Pulmonary artery endothelial cell (primary cell): ENCODE results near the gene PLCH1. TPM values are rescaled to one million over a fixed set of nuclear protein-coding genes. Genes with fewer than 3 reads are reported as not detected.

Experiments used
- DNase-seq: peaks from one replicate; pipeline ENCODE4 v3.0.0-alpha.2; 2011; ENCODE audit warnings: low read depth, low spot score
- total RNA-seq: library from RNA; depleted of rRNA; stranded (reverse); fragments of >200 nt; gene quantifications from 2 replicates; pipeline ENCODE4 v1.2.3, GENCODE V29; 2014

The PLCH1 gene
- total RNA-seq, 1 donor from 2014 or later = 0.07 TPM

DNA sequence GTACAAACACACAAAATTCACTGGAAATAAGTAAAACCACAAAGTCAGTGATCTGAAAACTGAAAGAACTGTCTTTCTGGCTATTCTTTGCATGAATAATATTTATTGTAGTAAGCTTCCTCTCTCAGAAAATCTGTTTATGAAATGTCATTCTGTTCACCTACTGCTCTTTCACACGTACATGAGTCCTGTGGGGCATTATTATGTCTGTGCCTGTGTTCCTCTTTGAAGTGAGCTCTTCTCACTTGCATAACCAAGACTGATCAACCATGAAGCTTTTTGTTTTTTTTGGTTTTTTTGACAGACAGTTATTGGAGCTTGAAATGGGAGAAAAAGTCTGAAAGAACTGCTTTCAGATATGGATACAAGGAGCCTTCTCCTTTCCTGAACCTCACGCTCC lies 195.8 kb downstream of the PLCH1 start:
- no peak for DNase-seq

DNA sequence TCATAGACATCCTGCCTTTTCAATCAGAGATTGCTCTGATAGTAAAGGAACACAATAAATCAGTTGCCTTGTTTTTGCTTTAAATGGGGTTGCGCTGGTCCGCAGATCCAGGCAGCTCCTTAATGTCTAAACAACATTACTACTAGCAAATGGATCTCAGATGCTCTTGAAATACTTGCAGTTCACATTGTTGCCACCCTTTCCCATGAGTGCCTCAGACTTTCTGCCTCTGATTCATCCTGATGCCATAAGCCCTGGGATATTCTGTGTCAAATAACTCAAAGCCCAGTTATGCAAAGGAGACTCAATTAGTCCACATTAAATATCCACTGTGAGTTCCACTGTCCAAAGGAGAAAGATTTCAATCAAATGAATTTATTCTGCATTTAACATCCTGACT lies 196.7 kb downstream of the PLCH1 start:
- no peak for DNase-seq

DNA sequence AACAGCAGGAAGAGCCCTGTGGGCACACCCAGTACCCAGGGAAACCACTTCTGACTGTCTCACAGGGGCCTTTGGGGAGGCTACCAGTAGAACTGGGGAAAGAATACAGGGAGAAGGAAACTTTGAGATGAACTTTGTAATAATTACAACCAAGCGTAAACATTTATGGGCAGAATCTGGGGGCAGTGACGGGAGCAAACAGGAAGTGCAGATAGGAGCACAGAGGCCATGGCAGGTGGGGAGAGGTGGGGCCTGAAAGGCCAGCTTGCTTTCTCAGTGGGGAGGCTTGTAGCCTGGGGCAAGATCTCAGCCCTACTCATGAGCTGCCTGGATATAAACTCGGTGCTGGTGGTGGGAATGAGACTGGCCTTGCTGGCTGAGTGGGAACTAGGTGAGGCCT lies 209.8 kb downstream of the PLCH1 start:
- DNase-seq = no peak

DNA sequence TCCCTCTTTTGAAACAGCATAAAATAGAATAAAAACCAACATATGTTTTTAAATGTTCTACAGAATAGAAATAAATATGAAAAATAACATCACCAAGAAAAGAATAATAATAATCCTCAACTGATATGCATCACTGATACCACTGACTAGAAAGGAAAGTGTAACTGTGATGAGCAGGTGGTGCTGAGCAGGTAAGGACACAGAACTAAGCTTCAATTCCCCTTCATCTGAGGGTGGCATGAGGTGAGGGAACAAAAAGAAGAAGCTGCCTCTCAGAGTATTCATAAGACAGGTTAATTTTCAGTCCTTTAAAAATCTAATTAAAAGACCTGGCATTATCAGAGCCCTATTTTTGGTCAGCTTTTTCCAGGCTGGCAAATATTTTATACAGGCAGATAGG lies 216.3 kb downstream of the PLCH1 start:
- no peak for DNase-seq

DNA sequence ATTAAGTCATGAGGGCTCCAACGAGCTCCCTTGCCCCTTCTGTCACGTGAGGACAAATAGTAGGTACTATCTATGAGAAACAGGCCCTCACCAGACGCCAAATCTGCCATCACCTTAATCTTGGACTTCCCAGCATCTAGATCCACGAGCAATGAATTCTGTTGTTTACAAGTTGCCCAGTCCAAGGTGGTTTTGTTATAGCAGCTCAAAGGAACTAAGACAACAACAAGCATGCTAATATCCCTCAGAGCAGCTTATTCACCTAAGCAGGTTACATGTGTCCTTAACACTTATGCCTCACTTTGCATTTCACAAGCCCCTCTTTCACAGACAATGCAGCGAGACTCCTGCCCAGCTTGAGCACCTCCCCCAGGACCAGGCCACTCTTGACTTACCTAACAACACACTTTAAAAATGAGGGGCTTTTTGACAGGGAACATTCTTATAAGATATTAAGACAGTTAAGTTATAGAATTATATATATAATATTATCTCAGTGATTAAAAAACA lies 219.5 kb downstream of the PLCH1 start:
- no peak for DNase-seq

DNA sequence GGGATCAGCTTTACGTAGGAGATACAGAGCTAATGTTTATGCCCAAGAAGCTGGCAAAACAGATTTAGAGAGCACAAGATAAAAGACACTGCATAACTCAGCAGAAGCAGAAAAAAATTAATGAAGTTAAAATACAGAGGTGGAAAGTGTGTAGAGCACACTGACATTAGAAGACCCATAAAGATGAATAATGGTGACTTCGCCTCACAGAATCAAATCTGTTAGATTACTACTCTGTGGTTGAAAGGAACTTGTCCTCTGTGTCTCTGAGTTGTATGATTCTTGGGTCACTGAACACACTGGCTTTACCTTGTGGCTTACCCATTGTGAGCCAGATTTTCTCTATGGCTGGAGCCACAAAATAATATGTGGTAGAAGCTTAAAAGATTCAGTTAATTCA lies 224.4 kb downstream of the PLCH1 start:
- DNase-seq = no peak

DNA sequence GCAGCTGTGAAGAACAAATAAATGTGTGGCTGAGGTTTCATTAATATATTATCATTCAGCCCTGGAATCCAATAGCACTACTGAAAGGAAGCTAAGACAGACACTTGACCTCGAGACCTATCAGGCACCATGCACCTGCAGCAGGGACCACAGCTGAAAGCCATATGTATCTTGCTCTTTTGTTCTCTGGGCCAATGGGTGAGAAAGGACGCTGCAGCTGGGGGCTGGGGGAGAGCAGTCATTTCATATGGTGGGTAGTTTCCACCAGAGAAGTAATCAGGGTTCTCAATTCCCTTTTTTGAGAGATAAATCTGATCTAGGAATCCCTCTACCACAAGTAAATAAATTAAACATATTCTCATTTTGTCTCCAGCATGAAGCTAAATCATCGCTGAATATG lies 225.8 kb downstream of the PLCH1 start:
- DNase-seq = no peak

DNA sequence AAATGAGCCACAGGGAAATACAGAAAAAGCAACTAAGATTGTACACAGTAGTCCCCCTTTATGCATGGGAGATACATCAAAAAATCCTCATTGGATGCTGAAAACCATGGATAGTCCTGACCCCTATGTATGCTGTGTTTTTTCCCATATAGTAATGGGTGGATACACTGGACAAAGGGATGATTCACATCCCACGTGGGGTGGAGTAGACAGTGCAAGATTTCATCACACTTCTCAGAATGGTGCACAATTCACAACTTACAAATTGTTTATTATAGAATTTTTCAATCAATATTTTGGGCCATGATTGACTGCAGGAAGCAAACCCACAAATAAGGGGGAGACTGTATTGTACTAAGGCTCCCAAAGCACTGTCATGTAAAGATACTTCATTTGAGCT lies 227.0 kb downstream of the PLCH1 start:
- no peak for DNase-seq

DNA sequence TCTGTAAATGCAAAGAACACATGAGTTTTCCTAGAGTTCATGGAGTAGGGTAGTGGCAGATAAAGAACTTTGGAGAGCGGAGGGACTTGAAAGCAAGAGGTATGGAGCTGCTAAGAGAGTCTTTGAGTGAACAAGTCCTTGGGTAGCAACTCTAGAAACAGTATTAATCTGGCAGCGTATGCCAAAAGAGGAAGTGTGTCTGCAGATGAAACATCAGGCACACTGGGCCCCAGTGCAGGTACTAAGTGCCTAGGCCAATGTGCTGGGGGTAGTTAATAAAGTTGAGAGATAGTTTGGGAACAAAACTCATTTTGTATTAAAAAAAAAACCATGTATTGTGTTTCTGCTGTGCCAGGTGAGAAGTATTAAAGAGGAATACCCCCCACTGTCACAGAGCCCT lies 228.4 kb downstream of the PLCH1 start:
- DNase-seq = no peak

DNA sequence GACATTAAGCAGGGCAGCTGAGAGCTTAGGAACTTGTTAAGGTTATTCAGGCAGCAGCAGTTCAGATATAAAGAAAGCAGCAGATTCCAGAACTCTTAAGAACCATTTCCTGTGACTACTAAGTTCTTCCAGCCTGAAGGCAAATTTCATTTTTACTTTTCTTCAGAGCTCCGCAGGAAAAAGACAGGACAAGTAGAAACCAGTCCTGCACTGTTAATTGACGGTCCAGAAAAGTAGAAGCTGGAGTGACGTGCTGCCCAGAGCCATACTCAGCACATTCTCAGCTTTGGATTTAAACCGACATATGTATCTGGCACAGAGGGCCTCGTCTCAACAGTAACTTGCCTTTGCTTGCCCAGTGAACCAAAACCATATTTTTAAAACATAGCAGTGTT lies 232.0 kb downstream of the PLCH1 start:
- DNase-seq = no peak

DNA sequence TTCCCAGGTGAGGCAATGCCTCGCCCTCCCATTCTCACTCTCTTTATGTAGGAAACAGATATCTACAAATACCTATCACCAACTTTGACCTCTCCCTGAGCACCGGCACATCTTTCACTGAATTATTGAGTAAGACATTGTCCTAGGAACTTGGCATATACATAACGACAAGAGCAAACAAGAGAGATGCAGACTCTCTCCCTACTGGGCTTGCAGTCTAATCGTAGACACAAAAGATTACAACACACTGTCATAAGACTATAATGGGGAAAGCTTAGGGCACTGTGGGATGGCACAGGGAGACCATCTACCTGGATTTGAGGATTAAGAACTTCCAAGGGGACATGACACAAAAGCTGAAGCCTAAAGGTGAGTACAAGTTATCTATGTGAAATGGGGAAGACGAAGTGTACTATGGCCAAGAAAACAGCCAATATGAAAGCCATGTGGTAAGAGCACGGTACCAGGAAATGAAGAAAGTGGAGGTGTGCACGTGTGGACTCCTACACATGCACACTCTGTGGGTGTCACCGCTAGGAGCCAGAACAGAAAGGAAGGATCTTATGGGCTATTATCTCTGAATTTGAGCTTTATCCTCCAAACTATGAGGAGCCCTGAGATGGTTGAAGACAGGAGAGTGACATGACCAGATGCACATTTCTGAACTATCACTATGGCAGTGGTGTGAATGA lies 232.6 kb downstream of the PLCH1 start:
- DNase-seq = no peak

DNA sequence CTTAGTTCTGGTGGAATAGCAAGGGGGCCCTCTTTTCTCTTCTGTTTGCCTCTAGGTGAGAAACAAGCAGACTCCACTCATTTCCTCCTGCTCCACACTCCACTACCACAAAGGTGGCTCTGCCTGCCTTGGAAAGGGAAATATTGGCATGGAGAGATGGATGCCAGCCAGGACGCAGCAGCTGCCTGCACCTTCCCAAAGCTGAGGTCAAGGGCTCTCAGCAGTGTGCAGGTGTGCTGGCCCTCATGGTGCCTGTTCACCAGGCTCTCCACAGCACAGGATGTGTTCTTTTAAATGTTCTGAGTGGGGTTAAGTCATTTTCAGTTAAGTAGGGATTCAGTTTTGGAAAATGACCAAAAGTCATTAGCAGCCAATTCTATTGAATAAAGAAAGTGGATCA lies 240.2 kb downstream of the PLCH1 start:
- DNase-seq = no peak

DNA sequence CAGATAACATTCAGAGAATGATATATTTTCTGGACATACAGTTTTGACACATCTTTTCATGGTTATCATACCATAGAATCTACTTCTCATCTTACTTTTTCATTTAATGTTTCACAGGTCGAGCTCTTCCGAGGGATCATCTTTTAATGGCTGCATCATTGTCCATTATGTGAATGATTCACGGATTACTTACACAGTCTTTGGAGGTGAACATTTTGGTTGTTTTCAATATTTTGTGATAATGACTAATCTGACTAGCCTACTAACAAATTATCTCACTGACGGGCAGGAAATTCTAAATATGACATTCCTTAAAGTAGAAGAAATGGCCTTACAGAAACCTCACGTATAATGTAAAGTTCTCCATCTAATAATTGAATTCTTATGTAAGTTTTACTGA lies 242.2 kb downstream of the PLCH1 start:
- DNase-seq = no peak

DNA sequence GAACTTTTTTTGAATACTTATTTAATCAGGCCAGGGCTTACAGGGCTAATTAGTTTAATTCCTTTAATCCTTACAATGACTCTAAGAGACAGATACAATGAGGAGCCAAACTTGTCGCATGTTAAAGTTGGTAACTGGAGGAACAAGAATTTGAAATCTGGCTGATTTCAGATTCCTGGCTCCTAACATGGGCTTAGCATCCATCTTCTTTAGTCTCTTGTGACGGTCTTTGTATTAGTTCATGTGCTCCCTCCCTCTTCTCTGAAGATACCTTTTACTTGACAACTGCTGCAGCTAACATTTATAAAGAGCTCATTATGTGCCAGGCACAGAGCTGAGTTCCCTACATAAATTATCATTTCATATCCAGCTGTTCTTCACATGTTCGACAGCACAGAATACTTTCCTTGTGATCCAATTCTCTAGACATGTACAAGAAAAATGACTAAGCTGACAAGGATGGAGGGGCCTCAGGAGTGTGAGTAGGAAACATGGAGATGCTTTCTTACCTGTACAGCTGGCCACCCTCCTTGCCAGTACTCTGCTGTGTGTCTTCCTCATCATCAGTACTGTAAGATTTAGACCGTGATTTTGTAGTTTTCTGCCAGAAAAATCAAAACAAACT lies 244.6 kb downstream of the PLCH1 start:
- DNase-seq = no peak

DNA sequence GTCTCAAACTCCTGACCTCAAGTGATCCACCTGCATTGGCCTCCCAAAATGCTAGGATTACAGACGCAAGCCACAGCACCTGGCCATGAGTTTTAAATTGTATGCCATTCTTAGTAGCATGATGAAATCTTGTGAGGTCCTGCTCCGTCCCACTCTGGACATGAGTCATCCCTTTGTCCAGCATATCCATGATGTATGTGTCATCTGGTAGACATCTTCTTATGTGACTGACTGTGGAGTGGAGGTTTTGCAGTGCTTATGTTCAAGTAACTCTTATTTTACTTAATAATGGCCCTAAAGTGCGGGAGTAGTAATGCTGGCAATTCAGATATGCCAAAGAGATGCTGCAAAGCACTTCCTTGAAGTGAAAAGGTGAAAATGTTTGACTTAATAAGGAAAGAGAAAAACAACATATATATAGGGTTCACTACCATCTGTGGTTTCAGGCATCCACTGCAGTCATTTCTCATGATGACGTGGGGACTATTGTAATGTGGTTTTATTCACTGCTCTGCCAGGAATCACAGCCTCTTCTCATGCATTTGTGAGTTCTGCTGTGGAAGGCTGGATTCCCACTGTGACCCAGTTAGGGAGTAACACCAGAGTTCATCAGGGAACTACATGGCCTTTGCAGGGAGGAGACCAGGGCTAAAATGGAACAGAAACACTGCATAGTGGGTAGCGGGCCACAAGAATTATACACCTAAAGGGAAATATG lies 246.8 kb downstream of the PLCH1 start:
- no peak for DNase-seq

DNA sequence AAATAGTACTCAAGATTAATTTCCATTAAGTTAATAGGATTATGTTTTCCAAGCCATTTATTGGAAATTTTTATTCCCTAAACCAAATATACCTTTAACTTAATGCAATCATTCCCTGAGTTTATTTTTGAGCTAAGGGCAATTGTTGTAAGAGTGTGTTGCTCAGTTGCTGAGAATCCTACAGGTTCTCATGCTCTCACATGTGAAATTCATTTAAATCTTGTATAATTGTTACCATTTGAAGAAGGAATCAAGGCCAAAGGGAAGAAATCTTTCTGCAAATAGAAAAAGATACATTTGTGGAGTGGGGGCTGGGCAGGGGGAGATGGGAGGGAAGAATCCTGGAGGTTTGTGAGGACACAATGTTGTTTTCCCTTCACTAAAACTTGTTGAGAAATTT lies 248.7 kb downstream of the PLCH1 start:
- no peak for DNase-seq

DNA sequence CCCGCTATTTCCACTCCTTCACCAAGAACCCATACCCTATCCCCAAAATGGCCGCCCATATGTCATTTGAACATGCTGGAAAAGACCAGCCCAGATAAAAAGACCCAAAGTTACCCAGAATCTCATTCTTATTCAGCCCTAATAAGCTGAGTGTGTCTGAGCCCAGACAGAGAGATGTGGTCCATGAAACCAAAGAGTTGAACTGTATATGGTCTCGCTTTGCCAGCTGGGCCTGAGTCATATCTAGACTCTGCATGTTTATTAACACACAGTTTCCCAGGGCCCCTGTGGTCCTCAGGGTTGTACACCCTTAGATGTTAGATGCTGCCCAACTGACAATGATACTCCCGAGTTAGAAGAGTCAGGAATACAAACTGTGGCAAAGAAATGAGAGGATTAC lies 249.5 kb downstream of the PLCH1 start:
- DNase-seq = no peak

DNA sequence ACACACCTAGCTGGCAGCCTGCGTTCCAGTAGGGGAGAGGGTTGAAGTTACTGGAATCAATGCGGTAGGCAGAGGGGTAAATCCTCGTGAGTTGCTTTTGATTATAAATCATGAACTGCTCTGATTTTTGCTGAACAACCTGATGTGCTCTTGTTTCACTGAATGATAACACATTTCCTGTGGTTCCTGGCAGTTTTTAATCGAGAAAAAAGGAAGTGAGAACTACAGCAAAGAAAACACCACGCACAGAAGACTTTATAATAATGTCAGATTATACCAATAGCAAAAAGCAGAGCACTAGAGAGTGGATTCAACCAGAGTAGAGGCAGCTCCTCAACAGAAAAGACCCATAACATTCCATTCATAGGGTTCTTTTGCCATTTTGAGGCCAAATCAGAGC lies 250.5 kb downstream of the PLCH1 start:
- no peak for DNase-seq

DNA sequence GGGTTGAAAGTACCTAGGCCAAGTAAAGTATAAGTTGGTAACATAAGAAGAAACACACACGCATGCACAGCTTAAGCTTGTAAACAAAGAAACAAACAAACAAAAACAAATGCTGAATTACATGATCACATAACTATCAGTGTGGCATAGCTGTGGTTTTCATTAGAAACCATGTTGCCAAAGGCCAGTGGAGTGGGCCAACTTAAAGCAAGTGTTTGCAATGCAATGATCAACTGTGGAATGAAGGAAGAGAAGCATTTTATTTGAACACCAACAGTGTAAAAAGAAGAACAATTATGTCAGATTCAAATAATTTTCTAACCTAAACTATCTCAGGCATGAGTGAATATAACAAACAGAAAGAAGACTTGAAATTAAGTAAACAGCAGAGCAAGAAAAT lies 252.0 kb downstream of the PLCH1 start:
- DNase-seq = no peak

DNA sequence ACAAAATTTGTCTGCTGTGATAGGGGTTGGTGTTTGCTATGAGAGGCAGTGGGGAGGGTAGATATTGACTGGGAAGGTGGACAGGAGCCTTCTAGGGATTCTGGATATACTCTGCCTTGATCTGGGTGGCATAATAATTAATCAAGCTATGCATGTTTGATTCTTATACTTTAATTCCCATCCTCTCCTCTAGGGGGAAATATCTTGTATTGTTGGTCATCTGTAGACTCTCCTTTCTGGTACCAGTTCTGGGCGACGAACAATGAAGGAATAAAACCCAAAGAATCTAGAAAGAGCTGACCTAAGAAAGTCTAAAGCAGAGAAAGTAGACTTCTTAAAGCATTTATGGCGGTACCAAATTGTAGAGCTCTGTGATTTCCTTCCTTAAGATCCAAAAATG lies 253.2 kb downstream of the PLCH1 start:
- no peak for DNase-seq

DNA sequence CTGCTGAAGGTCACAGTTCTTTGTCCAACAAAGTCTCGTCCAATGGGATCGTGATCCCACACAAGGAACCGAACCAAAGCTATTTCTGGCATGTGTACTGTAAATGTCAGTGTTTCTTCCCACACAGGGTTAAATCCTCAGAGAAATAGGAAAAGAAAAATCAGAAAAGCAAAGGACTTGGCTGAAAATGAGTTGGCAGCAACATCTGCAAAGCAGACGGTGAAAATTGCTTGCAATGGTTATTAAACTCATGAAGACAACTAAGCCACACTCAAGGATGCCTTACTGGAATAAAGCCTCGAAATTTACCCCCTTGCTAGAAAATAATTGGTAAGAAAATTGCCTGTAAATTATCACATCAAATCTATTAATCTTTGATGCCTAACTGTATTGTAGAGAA lies 256.2 kb downstream of the PLCH1 start:
- no peak for DNase-seq

DNA sequence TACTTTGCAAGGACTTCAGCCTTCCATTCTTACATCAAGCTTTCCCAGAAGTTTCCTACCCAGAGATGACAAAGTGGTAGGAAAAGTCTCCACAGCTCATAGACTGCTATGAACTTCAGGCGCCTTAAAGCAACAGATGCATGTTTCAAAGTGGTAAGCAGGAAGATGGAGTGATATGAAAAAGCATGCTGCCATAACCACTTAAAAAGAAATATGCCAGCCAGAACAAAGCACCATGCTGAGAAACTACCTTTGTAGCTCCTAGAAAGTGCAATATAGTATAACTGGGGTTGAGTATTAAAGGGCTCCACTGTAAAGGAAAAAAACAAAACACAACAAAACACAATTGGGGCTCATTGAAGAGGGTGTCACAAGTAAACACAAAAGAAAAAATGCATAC lies 259.0 kb downstream of the PLCH1 start:
- DNase-seq = no peak

DNA sequence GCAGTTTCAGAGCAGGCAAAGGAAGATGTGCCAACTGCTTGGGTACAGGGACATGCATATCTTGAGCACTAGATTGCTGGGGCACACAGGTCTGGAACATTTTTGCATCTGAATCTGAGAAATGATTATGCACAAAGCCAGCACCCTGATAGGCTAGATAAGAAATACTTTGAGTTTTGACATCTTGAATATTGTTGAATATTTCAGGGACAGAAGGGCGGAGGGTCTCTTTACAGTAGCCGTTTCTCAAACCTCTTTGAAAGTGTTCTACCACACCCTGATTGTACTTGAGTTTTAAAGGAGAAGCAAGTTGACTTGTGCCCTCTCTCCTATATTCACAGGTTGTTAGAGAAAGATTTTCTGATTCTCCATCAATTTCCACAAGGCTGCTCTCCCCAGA lies 263.3 kb downstream of the PLCH1 start:
- no peak for DNase-seq
